NCI-H526 treated with DMSO at 0.1 percent for 48 hours (cell line): ENCODE measurements around the gene TMEM222.
"Not testable (repeated sequence)": the region's sequence is repeated elsewhere in the genome, so short reads cannot be mapped to it uniquely, and the experiment has no call there.

ENCODE experiments used
- DNase-seq: peaks from one replicate; lab custom pipeline; 2025; lab: John Stamatoyannopoulos, UW

Gene TMEM222

GRCh38 chr1:27380766-27381733 is 59.1 kb downstream of the TMEM222 start:
- DNase-seq, result no peak

DNA sequence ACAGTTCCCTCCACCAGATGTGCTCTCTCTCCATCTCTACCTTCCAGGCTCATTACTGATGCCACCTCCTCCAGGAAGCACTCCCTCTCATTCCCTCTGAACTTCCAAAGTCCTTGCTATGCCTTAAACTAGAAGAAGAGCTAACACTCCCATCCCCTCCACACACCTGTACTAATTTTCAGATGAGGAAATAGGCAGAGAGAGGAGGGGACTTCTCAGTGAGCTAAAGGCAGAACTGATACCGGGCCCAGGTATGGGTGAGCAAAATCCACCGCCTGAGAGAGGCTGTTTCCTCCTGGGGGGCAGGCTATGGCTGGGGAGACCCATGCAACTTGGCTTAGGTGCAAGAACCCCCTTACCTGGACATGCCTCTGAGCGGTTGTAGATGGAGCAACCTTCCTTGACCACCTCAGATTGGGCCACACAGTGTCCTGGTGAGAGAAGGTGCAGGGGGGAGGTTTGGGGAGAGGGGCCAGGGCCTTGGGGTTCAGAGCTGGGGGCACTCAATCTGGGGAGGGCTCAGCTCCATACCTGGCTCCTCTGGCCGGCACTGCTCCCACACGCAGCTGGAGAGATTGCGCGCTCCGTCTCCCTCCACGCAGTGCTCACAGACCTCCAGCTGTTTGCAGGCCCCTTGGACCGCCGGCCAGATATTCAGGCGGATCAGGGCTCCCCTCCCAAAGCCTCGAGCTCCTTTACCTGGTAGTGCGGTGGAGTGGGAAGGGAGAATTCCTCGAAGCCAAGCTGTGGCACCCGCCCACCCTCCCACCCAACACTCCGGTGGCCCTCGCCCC is 60.2 kb downstream of the TMEM222 start:
- DNase-seq, result no peak

DNA sequence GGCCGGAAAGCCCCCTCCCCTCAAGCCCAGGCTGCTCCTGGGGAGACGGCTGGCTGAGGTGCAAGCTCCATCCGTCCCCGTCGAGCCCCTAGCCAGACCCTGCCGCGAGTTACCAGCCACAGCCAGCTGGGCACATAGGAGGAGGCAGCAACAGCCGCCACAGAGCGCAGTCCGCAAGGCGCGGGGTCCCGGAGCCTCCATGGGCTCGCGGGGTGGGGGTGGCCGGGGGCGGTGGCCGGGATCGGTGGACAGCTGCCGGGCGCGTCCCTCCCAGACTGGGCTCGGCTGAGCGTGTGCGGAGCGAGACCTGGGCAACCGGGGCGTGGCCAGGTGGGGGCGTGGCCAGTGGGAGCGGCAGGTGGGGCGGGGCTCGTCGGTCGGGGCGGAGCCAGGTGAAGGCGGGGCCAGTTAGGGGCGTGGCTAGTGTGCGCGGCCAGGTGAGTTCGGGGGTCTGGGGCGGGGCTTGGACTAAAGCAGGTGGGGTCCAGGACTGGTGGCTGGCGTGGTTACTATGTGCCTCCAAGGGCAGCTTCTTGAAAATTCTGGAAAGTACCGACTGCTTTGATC is 61.2 kb downstream of the TMEM222 start, which contains the start of gene CD164L2:
Gene CD164L2 (minus strand): TSS at position 295 of the 567 bp plus-strand sequence. CDS start 94 bp downstream, at position 201.
- no peak for DNase-seq

DNA sequence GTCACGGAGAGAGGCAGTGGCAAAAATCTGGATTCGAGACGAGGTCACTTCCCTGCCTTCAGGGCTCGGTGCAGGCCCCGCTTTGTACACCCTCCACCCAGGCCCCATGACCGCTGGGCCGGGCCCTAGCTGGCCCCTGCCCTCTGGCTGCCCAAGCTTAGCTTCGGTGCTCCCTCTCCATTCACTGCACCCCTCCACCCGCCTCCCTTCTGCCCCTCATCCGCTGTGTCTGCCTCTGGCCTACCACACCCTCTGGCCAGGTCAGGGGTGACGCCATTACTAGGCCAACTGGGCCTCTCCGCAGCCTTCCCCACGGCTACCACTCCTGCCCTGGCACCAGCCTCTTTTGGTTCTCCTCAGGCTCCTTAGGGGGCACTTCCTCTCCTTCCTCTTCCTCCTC is 61.7 kb downstream of the TMEM222 start:
- DNase-seq, result no peak

DNA sequence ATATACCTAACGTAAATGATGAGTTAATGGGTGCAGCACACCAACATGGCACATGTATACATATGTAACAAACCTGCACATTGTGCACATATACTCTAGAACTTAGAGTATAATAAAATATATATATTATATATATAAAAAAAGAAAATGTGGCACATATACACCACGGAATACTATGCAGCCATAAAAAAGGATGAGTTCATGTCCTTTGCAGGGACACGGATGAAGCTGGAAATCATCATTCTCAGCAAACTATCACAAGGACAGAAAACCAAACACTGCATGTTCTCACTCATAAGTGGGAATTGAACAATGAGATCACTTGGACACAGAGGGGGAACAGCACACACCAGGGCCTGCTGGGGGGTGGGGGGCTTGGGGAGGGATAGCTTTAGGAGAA is 62.8 kb downstream of the TMEM222 start:
- not testable (repeated sequence) for DNase-seq
